GM21717 (cell line): ENCODE results near the gene CNOT4.
"Not testable (repeated sequence)": the region's sequence is repeated elsewhere in the genome, so short reads cannot be mapped to it uniquely, and the experiment has no call there.

Experiments used
- ATAC-seq: cut with Tn5 transposase; IDR thresholded peaks from one replicate; pipeline ENCODE4 v1.9.1; 2021; ENCODE audit warnings: mild to moderate bottlenecking, moderate library complexity; ENCODE audit not compliant: unreplicated experiment

CNOT4 gene

DNA sequence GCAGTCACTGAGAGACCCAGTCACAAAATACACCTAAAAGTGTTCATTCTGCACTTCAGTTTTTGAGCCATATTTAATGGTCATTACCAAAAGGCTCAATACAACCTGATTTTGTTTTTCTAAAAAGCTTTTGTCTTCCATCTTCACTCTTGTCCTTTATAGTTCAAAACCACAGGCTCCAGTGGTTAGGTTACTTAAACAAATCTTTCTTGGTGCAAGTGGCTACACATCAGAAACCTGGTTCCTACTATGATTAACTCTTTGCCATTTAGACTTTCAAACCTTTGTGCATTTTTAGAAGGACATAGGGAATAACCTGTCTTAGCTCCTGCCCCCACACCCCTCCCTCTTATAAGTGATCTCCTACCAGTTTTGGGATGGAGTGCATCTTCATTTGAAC is 140.5 kb downstream of the CNOT4 start:
- ATAC-seq, result no peak

- ATAC-seq, result no peak
These were observed 141.3 kb downstream of the CNOT4 start for GRCh38 chr7:135368416-135369186.

- no peak for ATAC-seq
These were observed 142.9 kb downstream of the CNOT4 start for GRCh38 chr7:135366843-135367508.

DNA sequence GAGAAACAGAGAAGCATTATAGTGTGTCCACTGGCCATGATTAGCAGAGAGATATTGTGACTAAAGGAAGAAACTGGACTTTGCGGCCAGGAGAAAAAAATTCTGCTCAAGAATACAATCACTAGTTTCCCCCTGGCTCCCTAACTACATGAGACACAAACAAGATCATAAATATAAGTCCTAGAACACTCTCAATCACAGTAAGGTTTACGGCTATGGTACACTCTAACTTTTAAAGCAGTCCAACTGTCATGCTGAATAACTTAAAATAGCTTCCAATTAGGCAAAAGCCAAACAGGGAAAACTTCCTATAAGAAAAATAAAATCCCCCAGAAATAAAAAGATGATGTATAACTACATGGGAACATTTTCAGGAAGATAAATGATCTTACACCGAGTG is 144.2 kb downstream of the CNOT4 start:
- ATAC-seq, result no peak

DNA sequence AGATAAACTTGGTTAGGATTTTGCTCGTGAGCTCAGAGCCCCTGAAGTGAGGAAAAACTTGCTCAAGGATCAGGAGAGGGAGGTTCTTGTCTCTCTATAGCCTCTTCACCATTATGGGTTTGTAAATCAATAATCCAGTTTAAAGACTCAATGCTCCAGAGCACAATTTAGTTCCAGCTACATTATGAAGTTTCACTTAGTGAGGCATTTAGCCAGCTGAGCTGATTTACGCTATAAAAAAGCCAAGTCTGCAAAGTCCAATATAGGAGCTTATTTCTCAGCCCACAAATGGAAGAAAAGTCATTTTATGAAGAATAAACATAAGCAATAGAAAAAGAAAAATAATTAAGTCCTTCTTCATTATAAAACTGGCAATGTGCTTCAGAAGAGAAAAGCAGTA is 145.7 kb downstream of the CNOT4 start:
- ATAC-seq, result no peak

DNA sequence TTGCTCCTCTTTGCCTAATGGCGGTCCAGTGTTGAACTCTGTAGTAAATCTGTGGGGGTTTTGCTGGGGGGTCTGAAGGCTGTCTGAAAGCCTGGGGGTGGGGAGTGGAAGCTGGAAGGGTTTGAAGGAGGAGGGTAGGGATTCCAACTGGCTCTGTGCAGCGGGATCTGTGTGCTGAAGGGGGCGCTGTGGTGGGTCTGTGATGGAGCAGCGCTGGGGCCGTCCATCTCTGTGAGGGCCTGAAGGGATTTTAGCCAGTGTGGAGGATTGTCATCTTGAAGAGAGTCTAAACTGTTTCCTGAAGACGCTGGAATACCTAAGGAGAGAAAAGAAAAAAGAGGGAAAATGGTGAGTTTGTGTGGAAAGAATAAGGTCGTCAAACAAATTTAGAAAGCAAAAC is 147.0 kb downstream of the CNOT4 start:
- ATAC-seq, result no peak

DNA sequence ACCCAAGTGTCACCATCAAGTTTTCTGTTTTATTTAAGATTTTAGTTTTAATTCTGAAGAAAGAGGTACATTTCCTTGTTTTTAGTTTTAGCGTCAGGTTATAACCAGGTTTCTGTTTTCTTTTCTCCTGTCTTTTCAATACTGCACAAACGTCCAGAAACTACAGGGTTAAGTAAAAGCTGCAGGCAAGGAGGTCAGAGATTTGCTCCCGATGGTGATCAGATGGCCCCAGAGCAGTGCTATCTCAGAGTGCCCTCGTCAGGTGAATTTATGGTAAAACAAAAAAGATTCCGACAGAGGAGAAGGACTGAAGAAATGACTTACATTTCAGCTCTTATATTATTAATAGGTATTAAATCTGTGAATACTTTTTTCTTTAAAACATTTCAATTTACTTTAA is 148.1 kb downstream of the CNOT4 start:
- ATAC-seq, result no peak

DNA sequence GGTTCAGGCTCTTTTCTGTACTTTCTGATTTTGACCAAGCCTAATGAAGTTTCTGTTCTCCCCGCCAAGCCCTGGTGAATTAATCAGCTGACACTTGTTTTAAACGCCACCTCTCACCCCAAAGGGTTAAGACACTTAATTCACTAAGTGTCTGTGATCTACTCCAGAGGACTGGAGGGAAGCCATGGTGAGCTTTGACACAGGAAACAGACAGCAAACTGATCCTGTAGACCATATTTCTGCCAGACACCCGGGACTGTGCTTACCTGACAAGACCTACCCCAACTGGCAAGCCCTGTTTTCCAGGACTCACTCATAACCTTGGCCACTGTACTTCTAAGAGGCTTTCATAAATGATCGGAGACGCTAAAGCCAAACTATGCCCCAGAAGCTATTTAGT is 150.3 kb downstream of the CNOT4 start:
- ATAC-seq, result no peak

- peak; percentile 50 for ATAC-seq
These were observed 154.4 kb downstream of the CNOT4 start for GRCh38 chr7:135355377-135356048.

GRCh38 chr7:135353832-135354231 is 156.1 kb downstream of the CNOT4 start:
- no peak for ATAC-seq

DNA sequence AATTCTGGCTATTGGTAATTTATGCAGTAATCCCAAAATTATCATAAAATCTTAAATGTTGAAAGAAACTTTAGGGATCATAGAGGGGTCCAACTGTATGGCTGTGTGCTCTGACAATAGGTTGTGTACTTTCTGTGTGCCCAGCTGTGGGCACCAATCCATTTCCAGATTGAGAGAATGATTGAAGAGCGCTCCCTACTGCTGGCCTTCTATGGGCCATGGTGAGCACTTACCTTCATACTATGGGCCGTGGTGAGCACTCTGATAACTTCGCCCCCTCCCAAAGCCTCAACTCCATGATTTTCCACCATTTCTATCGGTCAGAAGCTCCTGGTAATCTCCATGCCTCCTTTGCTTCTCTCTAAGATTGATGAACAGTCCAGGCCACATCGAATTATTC is 157.6 kb downstream of the CNOT4 start:
- no peak for ATAC-seq

DNA sequence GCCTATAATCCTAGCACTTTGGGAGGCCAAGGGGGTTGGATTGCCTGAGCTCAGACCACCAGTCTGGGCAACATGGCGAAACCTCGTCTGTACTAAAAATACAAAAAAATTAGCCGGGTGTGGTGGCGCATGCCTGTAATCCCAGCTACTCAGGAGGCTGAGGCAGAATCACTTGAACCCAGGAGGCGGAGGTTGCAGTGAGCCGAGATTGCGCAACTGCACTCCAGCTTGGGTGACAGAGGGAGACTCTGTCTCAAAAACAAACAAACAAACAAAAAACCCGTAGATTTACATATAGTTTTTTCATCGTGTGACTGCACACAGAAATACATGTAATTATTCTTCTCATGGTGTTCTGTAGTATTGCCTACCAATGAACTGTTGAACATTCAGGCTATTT is 158.8 kb downstream of the CNOT4 start:
- ATAC-seq, result not testable (repeated sequence)

DNA sequence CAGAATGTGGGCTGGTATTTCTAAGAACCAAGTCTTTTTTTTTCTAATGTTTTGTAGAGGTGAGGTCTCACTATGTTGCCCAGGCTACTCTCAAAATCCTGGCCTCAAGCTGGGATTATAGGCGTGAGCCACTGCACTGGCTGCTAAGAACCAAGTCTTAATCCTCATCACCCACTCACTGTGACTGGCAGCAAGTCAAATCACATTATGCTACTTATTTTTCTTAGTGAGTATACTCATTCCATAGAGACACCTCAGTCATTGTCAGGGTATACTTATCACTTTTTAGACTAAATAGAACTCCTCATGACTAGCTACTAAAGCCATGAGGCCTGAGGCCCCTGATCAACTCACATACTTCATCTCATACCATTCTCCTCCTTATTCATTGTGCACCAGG is 160.2 kb downstream of the CNOT4 start:
- no peak for ATAC-seq

- ATAC-seq, result no peak
These were observed 161.4 kb downstream of the CNOT4 start for GRCh38 chr7:135348493-135348892.

- ATAC-seq, result no peak
These were observed 166.5 kb downstream of the CNOT4 start for GRCh38 chr7:135343361-135343760.

- no peak for ATAC-seq
These were observed 167.0 kb downstream of the CNOT4 start for GRCh38 chr7:135342887-135343286.

- ATAC-seq, result no peak
These were observed 168.9 kb downstream of the CNOT4 start for GRCh38 chr7:135341049-135341448.

DNA sequence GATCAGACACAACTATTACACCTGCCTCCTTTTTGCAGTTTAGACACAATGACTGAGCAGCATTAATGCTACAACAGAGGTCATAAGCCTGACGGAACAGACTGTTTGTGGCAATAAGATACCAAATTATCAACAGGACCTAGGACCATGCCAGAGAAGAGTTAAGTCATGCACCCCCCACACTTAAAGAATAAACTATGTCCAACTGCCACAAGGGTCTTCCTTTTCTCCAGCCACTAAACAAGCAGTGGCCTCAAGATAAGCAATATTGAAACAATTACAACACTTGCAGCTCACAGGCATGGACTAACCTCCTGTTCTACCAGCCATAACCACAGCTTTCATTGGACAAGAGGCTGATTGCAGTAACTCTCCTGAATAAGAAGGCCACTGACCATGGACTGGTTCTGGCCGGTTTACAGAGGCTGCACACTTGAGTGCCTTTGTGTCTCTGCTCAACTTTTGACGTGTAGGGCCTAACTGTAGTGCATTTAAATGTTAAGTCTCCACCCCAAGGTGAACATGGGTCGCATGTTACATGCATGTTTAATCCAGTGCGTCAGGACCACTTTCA is 171.8 kb downstream of the CNOT4 start:
- ATAC-seq, result no peak

DNA sequence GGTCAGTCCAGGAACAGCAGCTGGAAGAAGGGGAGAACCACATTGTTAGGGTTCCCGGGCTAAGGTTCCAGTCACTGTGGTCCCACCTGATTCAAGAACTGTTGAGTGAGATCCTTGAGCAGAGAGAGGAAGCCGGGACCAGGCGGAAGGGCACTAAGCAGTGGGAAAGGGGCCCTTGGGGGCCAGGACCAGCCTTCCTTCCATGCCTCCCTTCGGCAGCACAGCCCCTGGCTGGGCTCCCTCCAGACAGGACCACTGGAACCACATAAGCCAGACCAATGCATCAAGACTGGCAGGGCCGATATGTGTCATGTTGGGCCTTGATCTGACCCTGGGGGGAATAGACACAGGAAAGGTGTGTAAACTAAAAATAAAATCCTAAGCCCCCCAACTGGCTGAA is 172.4 kb downstream of the CNOT4 start:
- no peak for ATAC-seq

- ATAC-seq, result no peak
These were observed 174.2 kb downstream of the CNOT4 start for GRCh38 chr7:135335628-135336139.

DNA sequence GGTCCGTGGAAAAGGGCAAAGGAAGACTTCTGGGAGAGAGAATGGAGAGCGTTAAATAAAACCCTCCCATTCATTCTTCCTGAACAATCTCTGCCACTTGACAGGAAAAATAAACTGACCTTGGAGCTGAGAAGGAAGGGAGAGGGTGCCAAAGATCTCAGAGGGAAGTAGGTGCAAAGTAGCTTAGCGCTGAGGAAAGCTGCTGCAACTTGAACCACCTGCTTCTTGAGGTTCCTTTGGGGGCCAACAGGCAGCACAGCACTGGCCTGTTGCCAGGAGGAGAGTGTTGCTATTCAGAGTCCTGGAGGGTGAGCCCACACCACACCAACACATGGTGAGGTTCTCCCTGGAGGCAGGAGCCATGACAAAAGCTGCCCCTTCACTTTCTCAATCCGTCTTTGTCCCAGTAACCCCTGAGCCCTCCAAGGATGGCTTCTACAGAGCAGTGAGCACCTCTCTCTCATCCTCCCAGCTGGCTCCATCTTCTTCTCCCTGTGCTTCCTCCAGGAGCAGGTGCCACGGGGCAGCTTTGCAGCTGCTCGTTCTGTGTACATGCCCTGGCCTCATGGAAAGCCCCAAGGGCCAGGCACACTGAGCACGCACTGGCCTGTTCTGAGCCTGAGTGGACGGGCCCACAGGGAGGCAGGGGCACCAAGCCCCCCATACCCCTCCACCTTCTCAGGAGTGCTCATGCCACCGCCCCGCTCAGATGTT is 174.9 kb downstream of the CNOT4 start:
- ATAC-seq, result no peak
